Stimulated activated naive B cell treated with anti-CD40 and anti-IgM and Interleukin-4, amounts not matched to agents 10 μg/mL and 1 μg/mL and 100 μg/mL, for 72 hours (primary cell): ENCODE data around the gene APOL6.

ENCODE experiments used
- ATAC-seq, 2 donors: fragments of 150-1000 bp; cut with Tn5 transposase; replicated peaks; 2 replicates each; pipeline ENCODE4 v1.10.0; 2021; ENCODE audit warnings: moderate library complexity in 1 of 2
- DNase-seq: peaks from one replicate; pipeline ENCODE4 v3.0.0; 2021
- H3K27ac Mint-ChIP-seq: one replicate; pipeline ENCODE4 v1.8.0; 2022; ENCODE audit warnings: mild to moderate bottlenecking, mixed read lengths
- H3K27me3 Mint-ChIP-seq, 2 donors: one replicate each; pipeline ENCODE4 v1.8.0; 2022; ENCODE audit warnings: mixed read lengths in 2 of 2
- H3K36me3 Mint-ChIP-seq, 2 donors: one replicate each; pipeline ENCODE4 v1.8.0; 2022; ENCODE audit warnings: mixed read lengths in 2 of 2, mild to moderate bottlenecking in 1 of 2
- H3K4me1 Mint-ChIP-seq, 2 donors: one replicate each; pipeline ENCODE4 v1.8.0; 2022; ENCODE audit warnings: mixed read lengths in 2 of 2, mild to moderate bottlenecking in 1 of 2
- H3K4me3 Mint-ChIP-seq, 2 donors: one replicate each; pipeline ENCODE4 v1.8.0; 2022; ENCODE audit warnings: mild to moderate bottlenecking in 2 of 2, mixed read lengths in 2 of 2, moderate library complexity in 1 of 2
- H3K9me3 Mint-ChIP-seq, 2 donors: one replicate each; pipeline ENCODE4 v1.8.0; 2022; ENCODE audit warnings: mixed read lengths in 2 of 2, mild to moderate bottlenecking in 1 of 2

Gene APOL6, protein sequence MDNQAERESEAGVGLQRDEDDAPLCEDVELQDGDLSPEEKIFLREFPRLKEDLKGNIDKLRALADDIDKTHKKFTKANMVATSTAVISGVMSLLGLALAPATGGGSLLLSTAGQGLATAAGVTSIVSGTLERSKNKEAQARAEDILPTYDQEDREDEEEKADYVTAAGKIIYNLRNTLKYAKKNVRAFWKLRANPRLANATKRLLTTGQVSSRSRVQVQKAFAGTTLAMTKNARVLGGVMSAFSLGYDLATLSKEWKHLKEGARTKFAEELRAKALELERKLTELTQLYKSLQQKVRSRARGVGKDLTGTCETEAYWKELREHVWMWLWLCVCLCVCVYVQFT

DNA sequence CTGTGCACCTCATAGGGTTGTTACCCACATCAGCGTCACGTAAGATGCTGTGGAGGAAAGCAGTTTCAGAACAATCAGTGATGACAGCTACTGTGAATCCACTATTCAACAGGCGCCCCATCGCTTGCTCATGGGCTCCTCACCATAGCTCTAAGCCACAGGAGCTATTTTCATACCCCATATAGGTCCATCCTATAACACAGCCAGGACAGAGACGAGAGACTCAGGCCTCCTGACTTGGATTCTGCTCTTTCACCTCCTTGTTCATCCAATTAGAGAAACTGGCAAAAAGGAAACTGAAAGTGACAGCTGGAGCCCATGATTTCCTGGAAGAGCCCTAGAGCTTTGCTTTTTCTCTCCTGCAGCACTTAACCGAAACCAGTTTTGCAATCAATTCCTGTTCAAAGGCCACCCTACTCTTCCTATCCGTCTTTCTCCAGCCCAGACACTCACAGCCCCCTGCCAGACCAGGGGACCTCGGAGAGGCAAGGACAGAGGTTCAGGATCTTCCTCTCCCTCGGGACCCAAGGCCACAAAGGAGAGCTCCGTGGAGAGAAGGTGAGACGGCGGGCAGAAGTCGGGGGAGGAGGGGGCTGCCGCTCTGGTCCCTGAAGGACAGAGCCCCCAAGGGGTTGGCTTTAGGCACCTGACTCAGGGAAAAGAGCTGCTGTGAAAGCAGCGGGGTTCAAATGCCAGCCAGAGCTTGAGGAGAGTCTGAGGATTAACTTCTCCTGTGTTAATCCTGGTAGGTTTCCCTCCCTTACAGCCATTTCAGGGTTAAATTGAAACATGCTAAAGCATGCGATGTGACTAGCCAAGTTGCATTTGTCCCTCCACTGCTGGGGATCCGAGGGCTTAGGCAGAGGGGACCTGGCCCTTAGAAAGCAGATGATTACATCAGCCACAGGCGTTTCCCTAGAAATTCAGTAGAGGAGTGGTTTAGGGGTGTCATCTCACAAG is at the start of gene APOL6:
TSS of gene APOL6 (plus strand) at position 381 of the 960 bp plus-strand sequence. CDS start 7,980 bp downstream, outside the sequence.
- Mint-ChIP-seq H3K9me3 (no peaks in the 10 kb centered on the region), H3K36me3 (no peaks in the 10 kb centered on the region), H3K4me1 (peaks cover 19 to 29% of the 10 kb centered on the region in 2 donors), H3K27ac (peak within 1 kb of the TSS; percentile 98), H3K27me3 (no peaks in the 10 kb centered on the region), H3K4me3 (peak within 1 kb of the TSS; percentile 96 to 98)
- no peak for DNase-seq
- ATAC-seq = peak; percentile 83

DNA sequence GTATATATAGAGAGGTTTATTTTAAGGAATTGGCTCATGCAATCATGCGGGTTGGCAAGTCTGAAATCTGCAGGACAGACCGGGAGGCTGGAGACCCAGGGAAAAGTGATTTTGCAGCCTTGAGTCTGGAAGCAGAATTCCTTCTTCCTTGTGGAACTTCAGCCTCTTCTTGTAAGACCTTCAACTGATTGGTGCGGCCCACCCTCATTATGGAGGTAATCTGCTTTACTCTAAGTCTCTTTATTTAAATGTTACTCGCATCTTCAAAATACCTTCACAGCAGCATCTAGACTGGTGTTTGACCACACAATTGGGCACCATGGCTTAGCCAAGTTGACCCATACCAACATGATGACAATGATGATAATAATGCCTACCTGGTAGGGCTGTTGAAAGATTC is 48.9 kb upstream of the APOL6 start:
- H3K27ac Mint-ChIP-seq = no peak overlapping the region

DNA sequence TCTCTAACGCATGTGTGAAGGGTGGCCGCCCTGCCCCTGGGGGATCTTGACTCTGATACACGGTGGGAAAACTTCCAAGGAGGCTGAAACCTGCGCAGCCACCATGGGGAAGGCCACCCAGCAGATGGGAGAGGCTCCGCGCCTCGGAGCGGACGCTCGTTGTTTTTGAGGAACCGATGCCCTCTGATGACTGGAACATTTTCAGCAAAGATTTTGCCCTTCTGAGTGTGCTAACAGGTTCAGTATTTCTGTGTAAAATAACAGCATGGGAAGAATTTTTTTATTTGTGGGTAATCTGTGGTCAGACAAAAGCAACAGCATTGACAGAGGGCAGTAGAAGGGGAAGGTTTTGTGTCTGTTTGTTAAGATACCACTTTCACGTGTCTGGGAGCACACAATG is 47.8 kb upstream of the APOL6 start:
- DNase-seq = no peak
- Mint-ChIP-seq H3K4me1 (no peaks in the 10 kb centered on the region), H3K36me3 (no peaks in the 10 kb centered on the region), H3K27ac (no peak overlapping the region), H3K27me3 (peaks cover 4 to 6% of the 10 kb centered on the region in 2 donors), H3K9me3 (no peaks in the 10 kb centered on the region), H3K4me3 (no peak overlapping the region)
- ATAC-seq = peak in 1 of 2 donors; percentile 33

More for the DNA sequence above, 48.9 kb upstream of the APOL6 start:
- no peak overlapping the region for H3K4me3 Mint-ChIP-seq
- H3K27me3 Mint-ChIP-seq = peaks cover 5 to 7% of the 10 kb centered on the region in 2 donors
- DNase-seq (no peak), ATAC-seq (no peak)
- H3K9me3 Mint-ChIP-seq = peaks cover 0 to 3% of the 10 kb centered on the region in 2 donors
- H3K4me1 Mint-ChIP-seq = no peaks in the 10 kb centered on the region
- no peaks in the 10 kb centered on the region for H3K36me3 Mint-ChIP-seq

DNA sequence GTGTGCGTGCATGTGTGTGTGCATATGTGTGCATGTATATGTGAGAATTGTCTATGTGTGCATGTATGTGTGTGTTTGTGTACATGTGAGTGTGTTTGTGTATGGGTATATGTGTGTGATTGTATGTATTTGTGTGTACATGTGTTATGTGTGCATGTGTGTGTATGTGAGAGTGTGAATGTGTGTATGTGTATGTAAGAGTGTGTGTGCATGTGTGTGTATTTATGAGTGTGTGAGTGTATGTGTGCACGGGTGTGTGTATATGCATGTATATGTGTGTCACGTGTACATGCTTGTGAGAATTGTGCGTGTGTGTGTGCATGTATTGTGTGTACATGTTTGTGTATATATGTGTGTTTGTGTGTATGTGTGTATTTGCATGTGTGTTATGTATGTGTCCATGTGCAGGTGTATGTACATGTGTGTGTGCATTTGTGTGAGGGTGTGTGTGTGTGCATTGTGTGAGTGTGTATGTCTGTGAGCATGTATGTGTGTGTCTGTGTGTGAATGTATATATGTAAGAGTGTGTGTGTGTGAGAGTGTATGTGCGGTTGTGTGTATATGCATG is 47.1 kb upstream of the APOL6 start:
- DNase-seq (no peak), ATAC-seq (no peak)
- H3K4me1 Mint-ChIP-seq = no peaks in the 10 kb centered on the region
- peaks cover 5 to 6% of the 10 kb centered on the region in 2 donors for H3K27me3 Mint-ChIP-seq
- no peaks in the 10 kb centered on the region for H3K9me3 Mint-ChIP-seq
- H3K27ac Mint-ChIP-seq = no peak overlapping the region
- H3K36me3 Mint-ChIP-seq = no peaks in the 10 kb centered on the region
- no peak overlapping the region for H3K4me3 Mint-ChIP-seq

DNA sequence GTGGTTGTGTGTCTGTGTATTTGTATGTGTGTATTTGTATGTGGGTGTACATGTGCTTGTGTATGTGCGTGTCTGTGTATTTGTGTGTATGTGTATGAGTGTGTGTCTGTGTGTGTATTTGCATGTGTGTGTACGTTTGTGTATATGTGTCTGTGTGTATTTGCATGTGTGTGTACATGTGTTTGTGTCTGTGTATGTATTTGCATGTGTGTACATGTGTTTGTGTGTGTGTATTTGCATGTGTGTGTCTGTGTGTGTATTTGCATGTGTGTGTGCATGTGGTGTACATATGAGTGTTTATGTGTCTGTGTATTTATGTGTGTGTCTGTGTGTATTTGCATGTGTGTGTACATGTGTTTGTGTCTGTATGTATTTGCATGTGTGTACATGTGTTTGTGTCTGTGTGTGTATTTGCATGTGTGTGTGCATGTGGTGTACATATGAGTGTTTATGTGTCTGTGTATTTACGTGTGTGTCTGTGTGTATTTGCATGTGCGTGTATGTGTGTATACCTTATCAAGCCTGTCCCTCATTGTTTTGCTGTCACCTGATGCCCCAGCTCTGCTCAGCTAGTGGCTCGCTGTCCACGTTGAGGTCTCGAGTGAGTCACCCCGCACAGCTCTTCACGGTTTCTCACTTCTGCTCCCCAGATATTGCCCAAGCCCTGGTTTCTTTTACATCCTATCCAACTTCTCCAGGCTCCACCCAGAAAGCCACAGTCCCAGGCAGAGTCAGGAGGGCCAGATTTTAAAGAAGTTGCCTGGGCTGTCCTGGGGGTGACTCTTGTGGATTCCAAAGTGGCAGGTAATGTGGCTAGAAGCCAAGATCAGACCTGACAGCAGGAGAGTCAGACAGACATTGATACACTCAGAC is 46.3 kb upstream of the APOL6 start:
- peak; percentile 5 for DNase-seq
- H3K36me3 Mint-ChIP-seq = no peaks in the 10 kb centered on the region

DNA sequence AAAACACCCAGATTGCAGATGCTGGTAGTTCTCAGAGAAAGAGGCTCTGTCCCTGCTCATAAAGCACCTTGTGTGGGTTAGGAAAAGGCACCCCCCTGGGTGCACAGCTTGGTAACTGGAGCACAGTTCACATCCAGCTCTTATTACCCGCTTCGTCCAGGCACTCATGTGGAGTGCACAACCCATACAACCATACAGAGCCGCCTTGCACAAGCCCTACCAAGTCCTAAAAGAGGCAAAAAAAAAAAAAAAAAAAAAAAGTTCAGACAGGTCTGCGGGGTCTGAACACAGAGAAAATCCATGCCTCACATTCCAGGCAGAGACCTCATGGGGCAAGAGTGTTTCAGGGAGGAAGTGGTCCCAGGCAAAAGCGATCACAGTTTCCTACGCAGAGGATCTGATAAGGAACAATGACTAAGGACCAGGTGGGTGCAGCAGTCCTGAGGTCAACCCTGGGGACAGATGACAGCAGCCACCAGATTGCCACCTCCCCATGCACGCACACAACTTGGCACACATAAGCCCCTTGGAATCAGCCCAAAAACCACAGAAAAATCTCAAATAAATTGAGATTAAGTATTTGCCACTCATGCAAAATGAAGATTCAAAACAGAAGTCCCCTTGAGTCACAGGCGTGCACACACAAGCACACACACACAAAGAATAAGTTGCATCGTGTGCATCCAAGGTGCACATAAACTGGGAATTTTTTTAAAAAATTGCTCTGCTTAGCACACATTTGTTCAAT is 43.5 kb upstream of the APOL6 start:
- Mint-ChIP-seq H3K4me1 (no peaks in the 10 kb centered on the region), H3K4me3 (no peak overlapping the region), H3K27ac (no peak overlapping the region), H3K9me3 (no peaks in the 10 kb centered on the region), H3K27me3 (peaks cover 26 to 36% of the 10 kb centered on the region in 2 donors), H3K36me3 (no peaks in the 10 kb centered on the region)
- DNase-seq (no peak), ATAC-seq (peak; percentile 70 to 79)

More for the DNA sequence above, 46.3 kb upstream of the APOL6 start:
- peaks cover 10 to 11% of the 10 kb centered on the region in 2 donors for H3K27me3 Mint-ChIP-seq
- no peak overlapping the region for H3K27ac Mint-ChIP-seq
- no peaks in the 10 kb centered on the region for H3K9me3 Mint-ChIP-seq
- H3K4me1 Mint-ChIP-seq = no peaks in the 10 kb centered on the region
- ATAC-seq = peak; percentile 72 to 79
- no peak overlapping the region for H3K4me3 Mint-ChIP-seq

DNA sequence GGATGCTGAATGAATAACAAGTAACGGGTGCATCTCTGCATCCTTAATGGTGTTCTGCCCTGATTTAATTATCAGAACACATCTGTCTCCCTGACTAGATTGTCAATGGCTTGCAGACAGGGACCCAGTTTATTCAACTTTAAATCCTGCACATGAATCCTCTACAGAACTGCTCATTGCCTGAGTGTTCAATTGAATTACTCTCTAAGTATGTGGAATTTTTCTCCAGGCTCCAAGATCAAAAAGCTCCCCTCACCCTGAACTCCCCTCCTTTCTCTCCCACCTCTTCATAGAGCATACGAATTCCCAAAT is 42.9 kb upstream of the APOL6 start:
- H3K9me3 Mint-ChIP-seq = no peaks in the 10 kb centered on the region
- DNase-seq (no peak), ATAC-seq (no peak)
- no peak overlapping the region for H3K27ac Mint-ChIP-seq
- no peak overlapping the region for H3K4me3 Mint-ChIP-seq
- no peaks in the 10 kb centered on the region for H3K36me3 Mint-ChIP-seq
- H3K27me3 Mint-ChIP-seq = peaks cover 31 to 36% of the 10 kb centered on the region in 2 donors
- H3K4me1 Mint-ChIP-seq = no peaks in the 10 kb centered on the region

DNA sequence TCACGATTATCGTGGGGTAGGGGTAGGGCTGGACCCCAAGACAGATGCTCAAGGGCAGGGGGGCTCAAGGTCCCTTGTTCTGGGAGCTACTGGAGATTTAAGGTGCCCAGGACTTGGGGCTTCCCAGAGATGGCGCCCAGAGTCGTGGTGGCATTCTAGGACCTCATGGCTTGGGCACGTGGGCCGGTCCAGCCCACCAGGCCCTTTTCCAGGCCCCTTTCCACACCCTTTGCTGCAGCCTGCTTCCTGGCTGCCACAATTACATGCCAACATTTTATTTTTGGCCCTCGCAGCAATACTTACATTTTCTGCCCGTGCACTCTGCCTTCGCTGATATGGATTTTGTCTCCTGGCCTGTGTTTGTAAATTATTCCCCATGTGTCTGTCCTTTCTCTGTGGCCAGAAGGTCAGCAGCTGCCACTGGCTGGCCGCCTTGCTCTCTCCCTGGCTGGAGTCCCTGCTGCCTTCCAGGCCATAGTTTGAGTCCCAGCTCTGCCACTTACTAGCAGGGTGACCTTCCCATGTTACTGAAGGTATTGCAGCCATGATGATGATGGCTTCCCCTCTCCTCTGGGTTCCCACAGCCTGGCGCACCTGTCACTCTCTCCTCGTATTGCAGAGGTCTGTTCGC is 42.3 kb upstream of the APOL6 start:
- DNase-seq (no peak), ATAC-seq (no peak)
- Mint-ChIP-seq H3K4me1 (peaks cover 3 to 5% of the 10 kb centered on the region in 2 donors), H3K36me3 (no peaks in the 10 kb centered on the region), H3K27ac (peak overlapping the region; percentile 86), H3K4me3 (no peak overlapping the region), H3K27me3 (peaks cover 31 to 36% of the 10 kb centered on the region in 2 donors), H3K9me3 (no peaks in the 10 kb centered on the region)

DNA sequence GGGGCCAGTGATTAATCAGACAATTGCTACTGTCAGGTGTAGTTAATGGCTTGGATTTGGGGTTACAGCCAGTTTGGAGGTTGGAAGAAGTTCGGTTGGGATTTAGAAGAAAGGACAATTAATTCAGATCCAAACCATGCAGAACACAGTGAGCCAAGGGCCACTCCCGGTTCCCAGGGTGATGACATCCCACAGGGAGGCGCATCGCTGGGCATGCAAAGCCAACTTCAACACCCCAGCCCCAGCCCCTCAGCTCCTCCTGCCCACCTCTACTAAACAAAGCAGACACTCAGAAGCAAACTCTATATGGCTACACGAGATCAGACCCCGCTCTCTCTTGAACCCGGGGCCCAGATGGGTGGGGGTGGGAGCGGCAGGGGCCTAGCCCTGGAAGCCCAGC is 41.3 kb upstream of the APOL6 start:
- no peaks in the 10 kb centered on the region for H3K9me3 Mint-ChIP-seq
- H3K27me3 Mint-ChIP-seq = peaks cover 31 to 36% of the 10 kb centered on the region in 2 donors
- ATAC-seq (no peak), DNase-seq (no peak)
- H3K36me3 Mint-ChIP-seq = no peaks in the 10 kb centered on the region
- peaks cover 9 to 15% of the 10 kb centered on the region in 2 donors for H3K4me1 Mint-ChIP-seq
- H3K4me3 Mint-ChIP-seq = no peak overlapping the region
- H3K27ac Mint-ChIP-seq = no peak overlapping the region

DNA sequence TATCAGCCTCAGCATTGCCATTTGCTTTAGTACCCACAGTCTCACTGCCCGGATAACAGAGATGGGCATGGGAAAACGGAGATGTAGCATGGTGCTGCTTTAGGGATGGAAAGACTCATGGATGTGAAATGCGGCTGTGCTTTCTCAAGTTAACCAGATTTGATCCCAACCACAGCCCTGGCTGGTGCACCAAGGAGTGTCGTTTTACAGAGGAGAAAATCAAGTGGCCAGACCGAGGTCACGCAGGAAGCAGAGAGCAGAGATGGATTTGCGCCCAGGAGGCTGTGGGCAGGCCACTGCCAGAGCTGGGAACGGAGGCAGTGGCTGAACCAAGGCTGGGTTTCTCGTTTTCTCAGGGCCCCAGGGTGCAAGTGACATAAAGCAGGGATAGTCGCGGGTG is 40.2 kb upstream of the APOL6 start:
- no peaks in the 10 kb centered on the region for H3K9me3 Mint-ChIP-seq
- no peak for ATAC-seq

DNA sequence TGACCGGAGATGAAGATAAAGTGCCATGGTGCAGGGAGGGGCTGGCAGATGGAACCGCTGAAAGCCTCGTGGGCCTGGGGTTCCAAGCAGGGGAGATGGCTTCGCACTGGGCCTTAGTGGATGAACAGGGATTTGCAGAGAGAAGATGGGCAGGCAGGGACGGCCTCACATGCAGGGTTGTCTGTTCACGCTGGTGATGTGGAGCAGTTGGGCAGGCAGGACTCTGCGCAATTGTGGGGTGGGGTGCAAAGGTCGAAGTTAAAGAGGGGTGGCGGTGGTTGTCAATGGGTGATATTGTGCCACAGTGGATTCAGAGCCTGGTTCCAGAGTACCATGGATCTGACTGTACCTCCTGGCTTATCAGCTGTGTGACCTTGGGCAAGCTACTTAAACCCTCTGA is 39.0 kb upstream of the APOL6 start:
- peaks cover 14 to 19% of the 10 kb centered on the region in 2 donors for H3K4me1 Mint-ChIP-seq
- H3K36me3 Mint-ChIP-seq = no peaks in the 10 kb centered on the region
- no peak overlapping the region for H3K27ac Mint-ChIP-seq
- H3K9me3 Mint-ChIP-seq = no peaks in the 10 kb centered on the region
- no peak for ATAC-seq
- peaks cover 31 to 36% of the 10 kb centered on the region in 2 donors for H3K27me3 Mint-ChIP-seq
- no peak for DNase-seq
- no peak overlapping the region for H3K4me3 Mint-ChIP-seq

More for the DNA sequence above, 40.2 kb upstream of the APOL6 start:
- Mint-ChIP-seq H3K36me3 (no peaks in the 10 kb centered on the region), H3K27ac (no peak overlapping the region), H3K27me3 (peaks cover 31 to 36% of the 10 kb centered on the region in 2 donors), H3K4me1 (peaks cover 14 to 19% of the 10 kb centered on the region in 2 donors), H3K4me3 (no peak overlapping the region)
- no peak for DNase-seq

DNA sequence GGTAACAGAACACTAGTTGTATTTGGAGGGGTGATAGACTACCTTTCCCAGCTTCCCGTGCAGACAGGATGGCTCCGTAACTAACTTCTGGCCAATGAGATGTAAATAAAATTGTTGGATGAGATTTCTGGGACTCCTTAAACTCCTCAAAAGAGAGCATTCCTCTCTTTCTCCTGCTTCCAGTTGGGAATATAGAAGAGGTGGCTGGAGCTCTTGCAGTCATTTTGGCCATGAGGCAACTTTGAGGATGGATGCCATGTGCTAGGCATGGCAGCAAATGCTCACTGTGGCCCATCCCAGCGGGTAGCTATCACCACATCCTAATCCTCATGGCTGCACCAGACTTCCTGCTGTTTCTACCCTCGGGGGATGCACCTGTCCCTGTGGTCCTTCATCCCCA is 38.5 kb upstream of the APOL6 start:
- H3K27ac Mint-ChIP-seq = no peak overlapping the region
- no peaks in the 10 kb centered on the region for H3K36me3 Mint-ChIP-seq
- H3K9me3 Mint-ChIP-seq = no peaks in the 10 kb centered on the region
- H3K4me1 Mint-ChIP-seq = peaks cover 14 to 19% of the 10 kb centered on the region in 2 donors
- DNase-seq (no peak), ATAC-seq (no peak)
- peaks cover 31 to 36% of the 10 kb centered on the region in 2 donors for H3K27me3 Mint-ChIP-seq
- H3K4me3 Mint-ChIP-seq = no peak overlapping the region

DNA sequence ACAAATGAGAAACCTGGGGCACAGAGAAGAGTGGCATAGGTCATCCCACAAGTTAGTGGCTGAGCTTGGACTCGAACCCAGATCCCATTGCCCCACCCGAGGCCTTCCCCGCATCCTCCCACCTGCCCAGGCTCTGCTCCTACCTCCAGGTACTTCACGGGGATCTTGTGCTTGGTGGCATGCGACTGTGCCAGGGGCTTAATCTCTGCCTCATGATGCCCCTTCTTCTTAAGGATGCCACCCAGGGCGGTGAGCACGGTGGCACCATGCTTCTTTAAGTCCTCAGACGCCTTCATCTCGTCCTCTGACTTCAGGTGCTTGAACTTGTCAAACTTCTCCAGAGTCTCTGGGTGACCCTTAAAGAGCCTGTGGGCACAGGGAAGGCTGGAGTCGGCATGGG is 37.5 kb upstream of the APOL6 start:
- Mint-ChIP-seq H3K27ac (no peak overlapping the region), H3K27me3 (peaks cover 36 to 37% of the 10 kb centered on the region in 2 donors), H3K9me3 (no peaks in the 10 kb centered on the region), H3K4me3 (no peak overlapping the region), H3K36me3 (no peaks in the 10 kb centered on the region), H3K4me1 (peaks cover 18 to 19% of the 10 kb centered on the region in 2 donors)
- DNase-seq (no peak), ATAC-seq (no peak)
